Loucy (cell line): ENCODE data around the gene MARCHF2.

Experiments used
- EZH2phosphoT487 ChIP-seq: fragments of 200-600 bp; IDR thresholded peaks from 2 replicates; pipeline ENCODE4 v1.6.1; 2018; ENCODE audit warnings: antibody characterized with exemption, mild to moderate bottlenecking, moderate library complexity, borderline replicate concordance
- TF ChIP-seq, protein P1 (sequence below): fragments of 200-600 bp; sonication (generic); conservative IDR thresholded peaks from 2 replicates; pipeline ENCODE4 v1.5.1; 2014; ENCODE audit warnings: mild to moderate bottlenecking, antibody characterized with exemption, low read length

DNA sequence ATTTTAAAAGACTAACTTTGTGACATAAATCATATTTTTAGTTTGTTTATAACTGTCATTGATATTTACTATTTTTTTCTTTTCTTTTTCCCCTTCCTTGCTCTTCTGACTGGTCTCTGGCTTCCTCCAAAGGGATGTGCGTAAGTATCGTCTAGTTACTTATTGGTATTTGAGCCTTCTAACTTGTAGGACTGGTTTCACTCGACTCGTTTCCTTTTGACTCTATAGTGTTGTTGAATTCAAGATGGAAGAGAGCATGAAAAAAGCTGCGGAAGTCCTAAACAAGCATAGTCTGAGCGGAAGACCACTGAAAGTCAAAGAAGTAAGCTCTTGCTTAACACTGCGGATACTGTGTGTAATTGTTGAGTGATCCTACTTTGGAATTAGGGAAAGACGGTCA, 50.3 kb downstream of the MARCHF2 start:
- TF ChIP-seq, protein P1, sequence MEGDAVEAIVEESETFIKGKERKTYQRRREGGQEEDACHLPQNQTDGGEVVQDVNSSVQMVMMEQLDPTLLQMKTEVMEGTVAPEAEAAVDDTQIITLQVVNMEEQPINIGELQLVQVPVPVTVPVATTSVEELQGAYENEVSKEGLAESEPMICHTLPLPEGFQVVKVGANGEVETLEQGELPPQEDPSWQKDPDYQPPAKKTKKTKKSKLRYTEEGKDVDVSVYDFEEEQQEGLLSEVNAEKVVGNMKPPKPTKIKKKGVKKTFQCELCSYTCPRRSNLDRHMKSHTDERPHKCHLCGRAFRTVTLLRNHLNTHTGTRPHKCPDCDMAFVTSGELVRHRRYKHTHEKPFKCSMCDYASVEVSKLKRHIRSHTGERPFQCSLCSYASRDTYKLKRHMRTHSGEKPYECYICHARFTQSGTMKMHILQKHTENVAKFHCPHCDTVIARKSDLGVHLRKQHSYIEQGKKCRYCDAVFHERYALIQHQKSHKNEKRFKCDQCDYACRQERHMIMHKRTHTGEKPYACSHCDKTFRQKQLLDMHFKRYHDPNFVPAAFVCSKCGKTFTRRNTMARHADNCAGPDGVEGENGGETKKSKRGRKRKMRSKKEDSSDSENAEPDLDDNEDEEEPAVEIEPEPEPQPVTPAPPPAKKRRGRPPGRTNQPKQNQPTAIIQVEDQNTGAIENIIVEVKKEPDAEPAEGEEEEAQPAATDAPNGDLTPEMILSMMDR = no peak
- no peak for TF ChIP-seq EZH2phosphoT487
